Measurements from ENCODE around the gene TIAM2. TPM values are rescaled to one million over a fixed set of nuclear protein-coding genes. Genes with fewer than 3 reads are reported as not detected.

TIAM2 gene
- total RNA-seq, 2 experiments from 2014 or later, result 19.2 to 21.1 TPM

GRCh38 chr6:155276638-155277037 is 281.5 kb downstream of the TIAM2 start:
- CTCF ChIA-PET, result no interaction called here
- POLR2A ChIA-PET, result no interaction called here

GRCh38 chr6:155278319-155279049 is 283.4 kb downstream of the TIAM2 start:
- ChIA-PET CTCF (no interaction called here), POLR2A (no interaction called here)

- POLR2A ChIA-PET, result no interaction called here
- CTCF ChIA-PET, result no interaction called here
Observed at GRCh38 chr6:155284775-155285174, 289.7 kb downstream of the TIAM2 start.

GRCh38 chr6:155287762-155288161 is 292.6 kb downstream of the TIAM2 start:
- POLR2A ChIA-PET, result no interaction called here
- CTCF ChIA-PET, result no interaction called here

GRCh38 chr6:155290491-155290890 is 295.4 kb downstream of the TIAM2 start:
- ChIA-PET POLR2A (no interaction called here), CTCF (interaction anchor here (0.7 kb wide), 1 partner anchor 109 kb away, joined by 3 read pairs; no protein-coding TSS in a partner anchor)

- CTCF ChIA-PET, result no interaction called here
- POLR2A ChIA-PET, result no interaction called here
Observed at GRCh38 chr6:155291291-155291690, 296.2 kb downstream of the TIAM2 start.

- ChIA-PET POLR2A (no interaction called here), CTCF (interaction anchor here (0.6 kb wide), 1 partner anchor 423 kb away, joined by 3 read pairs; no protein-coding TSS in a partner anchor)
Observed at GRCh38 chr6:155292711-155293110, 297.6 kb downstream of the TIAM2 start.

GRCh38 chr6:155297669-155298068 is 302.6 kb downstream of the TIAM2 start:
- CTCF ChIA-PET, result no interaction called here
- POLR2A ChIA-PET, result no interaction called here

- CTCF ChIA-PET, result no interaction called here
- POLR2A ChIA-PET, result no interaction called here
Observed at GRCh38 chr6:155301867-155302266, 306.8 kb downstream of the TIAM2 start.

GRCh38 chr6:155303361-155303870 is 308.3 kb downstream of the TIAM2 start:
- ChIA-PET POLR2A (no interaction called here), CTCF (no interaction called here)

GRCh38 chr6:155306958-155307357 is 311.8 kb downstream of the TIAM2 start:
- CTCF ChIA-PET, result interaction anchor here (0.6 kb wide), 2 partner anchors 9 to 263 kb away, joined by 3 read pairs; no protein-coding TSS in a partner anchor
- POLR2A ChIA-PET, result no interaction called here
